H1 (cell line): ENCODE measurements around the gene ZFP57. TPM values are rescaled to one million over a fixed set of nuclear protein-coding genes. Genes with fewer than 3 reads are reported as not detected.

ENCODE experiments used
- ATF2 ChIP-seq: IDR thresholded peaks from 2 replicates; pipeline ENCODE4 v1.6.1; 2012; ENCODE audit warnings: low read length, inconsistent platforms
- BRCA1 ChIP-seq: IDR thresholded peaks from 2 replicates; pipeline ENCODE4 v1.6.1; 2012; ENCODE audit warnings: low read depth, low read length, improper control_type of control experiment
- CBX5 ChIP-seq: fragments of 300-800, 300-1000 bp; sonication (generic); IDR thresholded peaks from 2 replicates; pipeline ENCODE4 v1.7.1; 2016; ENCODE audit warnings: antibody characterized with exemption, low read length, low read depth
- CBX8 ChIP-seq: fragments of 300-800, 300-1000 bp; sonication (generic); IDR thresholded peaks from 2 replicates; pipeline ENCODE4 v1.7.1; 2016; ENCODE audit warnings: low read depth, low read length, borderline replicate concordance
- CEBPB ChIP-seq: IDR thresholded peaks from 2 replicates; pipeline ENCODE4 v1.6.1; 2012; ENCODE audit warnings: low read depth, low read length
- CTCF ChIP-seq, 3 experiments: IDR thresholded peaks; 1 replicate in 2 of 3; 2 replicates in 1 of 3; pipeline versions ENCODE4 v1.5.1 to v1.6.1; 2011; ENCODE audit warnings: low read length in 3 of 3, mild to moderate bottlenecking in 3 of 3, inconsistent platforms in 2 of 3, low read depth in 1 of 3, moderate library complexity in 1 of 3; ENCODE audit not compliant: insufficient read depth in 1 of 3; ENCODE audit errors: control extremely low read depth in 1 of 3
- E2F6 ChIP-seq: IDR thresholded peaks from 2 replicates; pipeline ENCODE4 v1.6.1; 2012; ENCODE audit warnings: inconsistent platforms
- EGR1 ChIP-seq: IDR thresholded peaks from 2 replicates; pipeline ENCODE4 v1.6.1; 2011; ENCODE audit warnings: low read depth, low read length, borderline replicate concordance
- GTF2F1 ChIP-seq: IDR thresholded peaks from 2 replicates; pipeline ENCODE4 v1.6.1; 2012; ENCODE audit warnings: low read depth, low read length, improper control_type of control experiment, borderline replicate concordance
- JUN ChIP-seq: IDR thresholded peaks from 2 replicates; pipeline ENCODE4 v1.6.1; 2011; ENCODE audit warnings: low read depth, mild to moderate bottlenecking, improper control_type of control experiment, low read length
- JUND ChIP-seq: IDR thresholded peaks from 2 replicates; pipeline ENCODE4 v1.6.1; 2011; ENCODE audit warnings: mild to moderate bottlenecking, improper control_type of control experiment, low read length
- KDM1A ChIP-seq: fragments of 200-600, 300-600 bp; sonication (generic); IDR thresholded peaks from 2 replicates; pipeline ENCODE4 v1.7.1; 2016; ENCODE audit warnings: mild to moderate bottlenecking, low read length, borderline replicate concordance
- KDM5A ChIP-seq: fragments of 200-600 bp; IDR thresholded peaks from 2 replicates; pipeline ENCODE4 v1.7.1; 2012; ENCODE audit warnings: mild to moderate bottlenecking, low read length, inconsistent platforms, mixed read lengths
- MAX ChIP-seq: IDR thresholded peaks from 2 replicates; pipeline ENCODE4 v1.6.1; 2012; ENCODE audit warnings: inconsistent platforms
- NRF1 ChIP-seq: IDR thresholded peaks from 2 replicates; pipeline ENCODE4 v1.6.1; 2011; ENCODE audit warnings: mild to moderate bottlenecking, low read depth, low read length, improper control_type of control experiment
- PHF8 ChIP-seq: fragments of 200-600 bp; sonication (generic); conservative IDR thresholded peaks from 2 replicates; pipeline ENCODE4 v1.7.1; 2012; ENCODE audit warnings: low read depth, mild to moderate bottlenecking, inconsistent platforms, low read length, moderate library complexity
- RNF2 ChIP-seq: fragments of 200-900, 300-1000 bp; sonication (generic); IDR thresholded peaks from 2 replicates; pipeline ENCODE4 v1.7.1; 2016; ENCODE audit warnings: borderline replicate concordance, low read depth, mild to moderate bottlenecking, antibody characterized with exemption, low read length; ENCODE audit not compliant: poor library complexity, severe bottlenecking; ENCODE audit errors: missing control alignments
- SP2 ChIP-seq: IDR thresholded peaks from 2 replicates; pipeline ENCODE4 v1.6.1; 2012; ENCODE audit warnings: mild to moderate bottlenecking, low read length, inconsistent platforms
- SP4 ChIP-seq: IDR thresholded peaks from 2 replicates; pipeline ENCODE4 v1.6.1; 2012; ENCODE audit warnings: low read length, inconsistent platforms
- TAF1 ChIP-seq: IDR thresholded peaks from 2 replicates; pipeline ENCODE4 v1.6.1; 2011; ENCODE audit warnings: mild to moderate bottlenecking, low read depth, low read length
- TAF7 ChIP-seq: optimal IDR thresholded peaks from 2 replicates; pipeline ENCODE3; 2011; ENCODE audit warnings: low read depth, mild to moderate bottlenecking, inconsistent platforms, low read length, moderate library complexity, borderline replicate concordance
- TEAD4 ChIP-seq: IDR thresholded peaks from 2 replicates; pipeline ENCODE4 v1.6.1; 2012; ENCODE audit warnings: low read depth, low read length, inconsistent platforms, mixed read lengths
- polyA plus RNA-seq, 7 experiments: library from polyadenylated mRNA; depleted of rRNA in 3 of 7; stranded (reverse) in 5 of 7; unstranded in 2 of 7; fragments of >200 nt in 5 of 7; fragments of 200-250 nt in 2 of 7; gene quantifications; 1 replicate in 5 of 7; 2 replicates in 1 of 7; 4 replicates in 1 of 7; pipeline versions ENCODE4 v1.2.1 to v1.2.3, GENCODE V29; 2011 to 2013; ENCODE audit warnings: missing spikeins in 2 of 7, mixed read lengths in 2 of 7
- total RNA-seq: library from RNA; stranded (reverse); fragmentation: NEBNext Ultra II Directional; extraction: Animal tissue kit (Norgen Biotek cat#: 25700); gene quantifications from 2 replicates; pipeline ENCODE4 v1.2.1, GENCODE V29; 2021

The ZFP57 gene
- total and polyA plus RNA-seq, 2 of the 8 experiments (the other 6 are each of a cell fraction or from before 2014, with no cell fraction given), result 0.85 to 1.2 TPM

- TF ChIP-seq JUND (no peak), CBX8 (no peak), JUN (no peak), TEAD4 (no peak), NRF1 (no peak), ATF2 (no peak; the same call in 1 of the 2 replicates), CEBPB (no peak), KDM5A (no peak), GTF2F1 (no peak), BRCA1 (no peak), SP2 (no peak), E2F6 (no peak), SP4 (no peak), TAF1 (no peak), EGR1 (no peak), PHF8 (no peak), RNF2 (no peak), CTCF (IDR thresholded peaks at IDR 0.05; ENCODE audit: control extremely low read depth in 1 of 3, insufficient read depth in 1 of 3, low read depth in 1 of 3, low read length in 3 of 3) (no peak), TAF7 (no peak), KDM1A (no peak), CBX5 (no peak), MAX (no peak)
Observed at GRCh38 chr6:29667158-29667557, 13.8 kb downstream of the ZFP57 start (continued).
